NCI-H1048 (cell line): ENCODE results near the gene SIRT1.
"Not testable (repeated sequence)": the region's sequence is repeated elsewhere in the genome, so short reads cannot be mapped to it uniquely, and the experiment has no call there.

Source experiments
- DNase-seq: peaks from one replicate; lab custom pipeline; 2025; lab: John Stamatoyannopoulos, UW

The SIRT1 gene

GRCh38 chr10:67965456-67965855 is 81.0 kb downstream of the SIRT1 start:
- DNase-seq: no peak

- DNase-seq: not testable (repeated sequence)
These were observed 81.6 kb downstream of the SIRT1 start for GRCh38 chr10:67966035-67966434.
